Liver (tissue), 3 donors: Measurements from ENCODE around the gene MPV17.

Source experiments
- ATF3 ChIP-seq: IDR thresholded peaks from 2 replicates; pipeline ENCODE4 v1.6.1; 2016; ENCODE audit warnings: antibody characterized with exemption
- CTCF ChIP-seq: fragments of 150-350 bp; IDR thresholded peaks from 2 replicates; pipeline ENCODE4 v1.5.1; 2017; ENCODE audit warnings: improper control_type of control experiment, low read depth, low read length; ENCODE audit not compliant: missing input control
- EGR1 ChIP-seq, 2 donors: IDR thresholded peaks; 2 replicates each; pipeline ENCODE4 v1.6.1; 2016 to 2018; ENCODE audit warnings: antibody characterized with exemption in 2 of 2, low read depth in 2 of 2
- GABPA ChIP-seq, 2 donors: IDR thresholded peaks in 1 of 2; conservative IDR thresholded peaks in 1 of 2; 2 replicates each; pipeline ENCODE4 v1.6.1; 2016; ENCODE audit warnings: antibody characterized with exemption in 2 of 2, mild to moderate bottlenecking in 1 of 2, moderate library complexity in 1 of 2
- HNF4A ChIP-seq, 2 donors: conservative IDR thresholded peaks; 2 replicates each; pipeline ENCODE4 v1.6.1; 2016; ENCODE audit warnings: antibody characterized with exemption in 2 of 2, mild to moderate bottlenecking in 2 of 2
- JUND ChIP-seq, 2 donors: IDR thresholded peaks; 2 replicates each; pipeline ENCODE4 v1.6.1; 2016; ENCODE audit warnings: antibody characterized with exemption in 2 of 2
- MAX ChIP-seq: IDR thresholded peaks from 2 replicates; pipeline ENCODE4 v1.6.1; 2016; ENCODE audit warnings: antibody characterized with exemption
- RAD21 ChIP-seq, 2 donors: IDR thresholded peaks; 2 replicates each; pipeline ENCODE4 v1.6.1; 2016; ENCODE audit warnings: antibody characterized with exemption in 2 of 2, mild to moderate bottlenecking in 2 of 2
- REST ChIP-seq: IDR thresholded peaks from 2 replicates; pipeline ENCODE4 v1.6.1; 2016; ENCODE audit warnings: antibody characterized with exemption, mild to moderate bottlenecking
- SP1 ChIP-seq: IDR thresholded peaks from 2 replicates; pipeline ENCODE4 v1.6.1; 2018; ENCODE audit warnings: antibody characterized with exemption, mild to moderate bottlenecking
- TAF1 ChIP-seq: conservative IDR thresholded peaks from 2 replicates; pipeline ENCODE4 v1.6.1; 2016; ENCODE audit warnings: antibody characterized with exemption, mild to moderate bottlenecking
- YY1 ChIP-seq: IDR thresholded peaks from 2 replicates; pipeline ENCODE4 v1.6.1; 2016; ENCODE audit warnings: antibody characterized with exemption, mild to moderate bottlenecking
- donor health status: healthy.
- donor health status: healthy.

GRCh38 chr2:27306136-27306535 lies 16.8 kb downstream of the MPV17 start:
- TF ChIP-seq CTCF, result no peak
- TF ChIP-seq SP1, result no peak
- no peak for TF ChIP-seq GABPA (IDR thresholded peaks at IDR 0.05 in 1 of 2, conservative IDR thresholded peaks at IDR 0.05 in 1 of 2)
- TF ChIP-seq EGR1 (IDR thresholded peaks at IDR 0.05; ENCODE audit: low read depth in 2 of 2), result no peak
- TF ChIP-seq RAD21 (IDR thresholded peaks at IDR 0.05), result no peak
- TF ChIP-seq JUND (IDR thresholded peaks at IDR 0.05), result no peak
- no peak for TF ChIP-seq HNF4A (conservative IDR thresholded peaks at IDR 0.05)
- TF ChIP-seq TAF1, result no peak
- TF ChIP-seq MAX, result no peak
- no peak for TF ChIP-seq YY1
- TF ChIP-seq ATF3, result no peak
- no peak for TF ChIP-seq REST
